Tibial artery (tissue), 4 donors: ENCODE results near the gene PRRC2A.

Experiments used
- DNase-seq, 2 donors: peaks; one replicate each; pipeline ENCODE4 v3.0.0-alpha.2; 2019
- H3K27ac ChIP-seq, 2 donors: fragments of 200-600 bp; sonication (generic) in 1 of 2; 1 replicate in 1 of 2; 2 replicates in 1 of 2; pipeline ENCODE4 v1.5.1; 2018 to 2019; ENCODE audit warnings: mild to moderate bottlenecking in 1 of 2
- H3K27me3 ChIP-seq, 2 donors: fragments of 200-600 bp; sonication (generic) in 1 of 2; one replicate each; pipeline versions ENCODE4 v1.5.1 to v1.6.0; 2016 to 2019
- H3K36me3 ChIP-seq, 3 donors: fragments of 200-600 bp; sonication (generic) in 2 of 3; one replicate each; pipeline ENCODE4 v1.5.1; 2016 to 2019; ENCODE audit warnings: mild to moderate bottlenecking in 2 of 3
- H3K4me1 ChIP-seq, 4 donors: fragments of 200-600 bp; sonication (generic) in 2 of 4; 1 replicate in 3 of 4; 2 replicates in 1 of 4; pipeline ENCODE4 v1.5.1; 2016 to 2019
- H3K4me3 ChIP-seq, 2 donors: fragments of 200-600 bp; sonication (generic) in 1 of 2; 1 replicate in 1 of 2; 2 replicates in 1 of 2; pipeline ENCODE4 v1.5.1; 2018 to 2019; ENCODE audit warnings: mild to moderate bottlenecking in 2 of 2
- H3K9me3 ChIP-seq, 3 donors: fragments of 200-600 bp; sonication (generic) in 1 of 3; one replicate each; pipeline ENCODE4 v1.5.1; 2016 to 2019
- intact Hi-C: fragments of 100-400 bp; cut with DNase I; formaldehyde crosslinking; loops from one replicate; pipeline ENCODE4 v1.15.0; 2023; ENCODE audit warnings: low total_unique reads
- TF ChIP-seq, protein P1 (sequence below), 2 experiments: fragments of 200-600 bp in 1 of 2; fragments of 450-650 bp in 1 of 2; IDR thresholded peaks; one replicate each; pipeline ENCODE4 v1.5.1; 2017 to 2019; ENCODE audit warnings: antibody characterized with exemption in 2 of 2, mild to moderate bottlenecking in 1 of 2, moderate library complexity in 1 of 2

The PRRC2A gene

GRCh38 chr6:31636698-31637596 is 16.4 kb downstream of the PRRC2A start:
- H3K4me1 ChIP-seq, result peaks cover 0 to 3% (median 0%) of the 10 kb centered on the region in 4 donors
- intact Hi-C loops, result no loop called here
- no peak overlapping the region for H3K27ac ChIP-seq
- no peak for DNase-seq
- TF ChIP-seq, protein P1, sequence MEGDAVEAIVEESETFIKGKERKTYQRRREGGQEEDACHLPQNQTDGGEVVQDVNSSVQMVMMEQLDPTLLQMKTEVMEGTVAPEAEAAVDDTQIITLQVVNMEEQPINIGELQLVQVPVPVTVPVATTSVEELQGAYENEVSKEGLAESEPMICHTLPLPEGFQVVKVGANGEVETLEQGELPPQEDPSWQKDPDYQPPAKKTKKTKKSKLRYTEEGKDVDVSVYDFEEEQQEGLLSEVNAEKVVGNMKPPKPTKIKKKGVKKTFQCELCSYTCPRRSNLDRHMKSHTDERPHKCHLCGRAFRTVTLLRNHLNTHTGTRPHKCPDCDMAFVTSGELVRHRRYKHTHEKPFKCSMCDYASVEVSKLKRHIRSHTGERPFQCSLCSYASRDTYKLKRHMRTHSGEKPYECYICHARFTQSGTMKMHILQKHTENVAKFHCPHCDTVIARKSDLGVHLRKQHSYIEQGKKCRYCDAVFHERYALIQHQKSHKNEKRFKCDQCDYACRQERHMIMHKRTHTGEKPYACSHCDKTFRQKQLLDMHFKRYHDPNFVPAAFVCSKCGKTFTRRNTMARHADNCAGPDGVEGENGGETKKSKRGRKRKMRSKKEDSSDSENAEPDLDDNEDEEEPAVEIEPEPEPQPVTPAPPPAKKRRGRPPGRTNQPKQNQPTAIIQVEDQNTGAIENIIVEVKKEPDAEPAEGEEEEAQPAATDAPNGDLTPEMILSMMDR (IDR thresholded peaks at IDR 0.05), result no peak
- H3K9me3 ChIP-seq, result no peaks in the 10 kb centered on the region
- H3K36me3 ChIP-seq, result peaks cover 72 to 100% (median 96%) of the 10 kb centered on the region in 3 donors
- H3K4me3 ChIP-seq, result no peak overlapping the region
- H3K27me3 ChIP-seq, result no peaks in the 10 kb centered on the region

GRCh38 chr6:31639043-31639442 is 18.5 kb downstream of the PRRC2A start:
- no peaks in the 10 kb centered on the region for H3K4me1 ChIP-seq
- H3K4me3 ChIP-seq, result no peak overlapping the region
- no peaks in the 10 kb centered on the region for H3K27me3 ChIP-seq
- TF ChIP-seq, protein P1 (IDR thresholded peaks at IDR 0.05), result no peak
- no peak for DNase-seq
- peaks cover 84 to 100% (median 98%) of the 10 kb centered on the region in 3 donors for H3K36me3 ChIP-seq
- H3K9me3 ChIP-seq, result no peaks in the 10 kb centered on the region
- intact Hi-C loops, result no loop called here
- no peak overlapping the region for H3K27ac ChIP-seq

DNA sequence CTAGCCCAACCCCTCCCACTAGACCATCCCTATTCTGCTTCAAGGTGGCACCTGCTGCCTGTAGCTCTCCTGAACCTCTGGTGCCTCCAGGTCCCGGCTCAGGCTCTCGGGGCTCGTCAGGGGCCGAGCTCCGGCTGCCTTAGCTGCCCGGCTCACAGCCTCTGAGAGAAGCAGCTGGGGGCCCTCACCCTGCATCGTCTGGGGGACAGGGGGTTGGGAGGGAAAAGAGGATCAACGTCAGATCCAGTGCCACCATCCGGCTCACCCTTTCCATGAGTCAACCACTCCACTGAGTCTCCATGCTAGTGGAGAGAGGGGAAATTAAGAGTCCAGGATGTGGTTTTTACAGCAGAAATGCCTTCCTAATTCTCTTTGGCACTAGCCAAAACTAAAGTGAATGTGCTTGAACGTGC is 18.9 kb downstream of the PRRC2A start:
- H3K27me3 ChIP-seq, result no peaks in the 10 kb centered on the region
- no peaks in the 10 kb centered on the region for H3K4me1 ChIP-seq
- no peaks in the 10 kb centered on the region for H3K9me3 ChIP-seq
- H3K36me3 ChIP-seq, result peaks cover 84 to 100% (median 98%) of the 10 kb centered on the region in 3 donors
- no peak overlapping the region for H3K27ac ChIP-seq
- TF ChIP-seq, protein P1 (IDR thresholded peaks at IDR 0.05), result no peak
- intact Hi-C loops, result no loop called here
- DNase-seq, result no peak
- no peak overlapping the region for H3K4me3 ChIP-seq

DNA sequence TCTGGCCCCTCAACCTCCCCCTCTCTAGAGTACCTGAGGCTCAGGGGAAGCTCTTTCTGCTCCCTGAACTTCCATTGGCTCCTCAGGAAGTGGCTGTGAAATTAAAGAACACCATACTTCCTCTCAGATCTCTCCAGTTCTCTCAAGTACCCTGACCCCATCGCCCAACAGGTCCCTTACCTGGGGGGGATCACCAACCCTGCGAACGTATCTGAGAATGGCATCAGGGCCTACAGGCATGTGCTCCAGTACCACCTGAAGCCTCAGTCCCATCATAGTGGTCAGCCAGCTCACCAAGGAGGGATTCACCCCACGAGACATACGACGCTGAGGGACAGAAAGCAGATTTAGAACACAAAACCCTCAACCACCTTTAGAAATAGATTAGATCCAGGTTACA is 20.1 kb downstream of the PRRC2A start:
- Histone ChIP-seq H3K4me1 (no peaks in the 10 kb centered on the region), H3K9me3 (no peaks in the 10 kb centered on the region), H3K27ac (no peak overlapping the region), H3K4me3 (no peak overlapping the region), H3K27me3 (no peaks in the 10 kb centered on the region), H3K36me3 (peaks cover 84 to 100% (median 98%) of the 10 kb centered on the region in 3 donors)
- intact Hi-C loops, result loop anchor here (5.0 kb wide), 1 partner anchor 967 kb away; no protein-coding TSS in a partner anchor
- DNase-seq, result no peak
- TF ChIP-seq, protein P1 (IDR thresholded peaks at IDR 0.05), result no peak

- TF ChIP-seq, protein P1 (IDR thresholded peaks at IDR 0.05), result no peak
- Histone ChIP-seq H3K4me3 (no peak overlapping the region), H3K27ac (no peak overlapping the region), H3K4me1 (no peaks in the 10 kb centered on the region), H3K36me3 (peaks cover 84 to 100% (median 98%) of the 10 kb centered on the region in 3 donors), H3K27me3 (no peaks in the 10 kb centered on the region), H3K9me3 (no peaks in the 10 kb centered on the region)
- no peak for DNase-seq
- intact Hi-C loops, result loop anchor here (5.0 kb wide), 1 partner anchor 966 kb away; no protein-coding TSS in a partner anchor
These were observed 20.9 kb downstream of the PRRC2A start for GRCh38 chr6:31641370-31641769.
